NCI-H187 treated with DMSO at 0.1 percent for 48 hours (cell line): Measurements from ENCODE around the gene MED26.
"Not testable (repeated sequence)": the region's sequence is repeated elsewhere in the genome, so short reads cannot be mapped to it uniquely, and the experiment has no call there.

Source experiments
- DNase-seq: peaks from one replicate; lab custom pipeline; 2025; lab: John Stamatoyannopoulos, UW

Gene MED26

DNA sequence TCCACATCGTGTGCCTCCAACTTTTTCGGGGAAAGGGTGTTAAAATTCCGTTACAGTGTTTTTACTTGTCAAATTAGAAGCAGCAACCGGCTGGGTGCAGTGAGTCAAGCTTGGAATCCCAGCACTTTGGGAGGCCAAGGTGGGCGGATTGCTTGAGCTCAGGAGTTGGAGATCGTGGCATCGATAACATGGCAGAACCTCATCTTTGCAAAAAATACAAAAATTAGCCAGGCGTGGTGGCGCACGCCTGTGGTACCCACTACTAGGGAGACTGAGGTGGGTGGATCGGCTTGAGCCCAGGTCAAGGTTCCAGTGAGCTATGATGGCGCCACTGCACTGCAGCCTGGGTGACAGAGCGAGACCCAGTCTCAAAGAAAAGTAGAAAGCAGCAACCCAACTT is 54.7 kb downstream of the MED26 start:
- DNase-seq, result no peak

DNA sequence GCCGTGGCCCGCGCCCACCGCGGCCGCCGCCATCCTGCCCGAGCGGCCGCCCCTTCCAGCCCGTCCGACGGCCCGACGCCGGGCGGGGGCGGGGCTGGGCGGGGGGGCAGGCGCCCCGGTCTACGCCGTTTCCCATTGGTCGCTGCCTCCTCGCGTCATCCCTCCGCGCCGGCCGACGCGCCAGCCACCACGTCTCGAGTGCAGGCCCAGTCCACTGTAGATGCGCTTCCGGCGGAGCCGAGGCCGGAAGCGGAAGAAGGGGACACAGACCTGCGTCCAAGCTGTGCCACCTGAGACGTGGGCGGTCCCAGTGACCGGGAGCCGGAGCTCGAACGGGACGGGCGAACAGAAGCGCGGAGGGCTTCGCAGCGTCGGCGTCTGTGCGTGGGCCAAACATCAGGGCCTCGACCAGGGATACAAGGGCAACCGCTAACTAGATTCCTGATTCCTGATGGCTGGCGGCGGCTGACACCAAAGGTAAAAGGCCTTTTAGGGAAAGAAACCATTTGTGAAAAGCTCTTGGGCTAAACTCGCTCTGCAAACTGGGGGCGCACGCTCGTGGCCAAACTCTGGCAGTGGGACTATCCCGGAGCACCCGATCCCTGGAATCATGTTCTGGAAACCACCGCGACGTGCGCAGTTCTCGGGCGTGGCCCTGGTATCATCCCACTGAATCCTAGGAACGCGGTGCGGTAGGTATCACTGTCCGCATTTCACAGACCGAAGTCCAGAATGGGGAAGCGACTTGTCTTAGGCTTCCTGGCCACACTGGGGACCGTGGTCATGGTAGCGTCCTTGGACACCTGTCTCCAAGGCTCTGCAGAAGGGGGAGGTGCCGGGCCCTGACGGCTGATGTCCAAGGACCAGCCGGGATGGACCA is 55.4 kb downstream of the MED26 start, which contains the start of gene SLC35E1:
TSS of gene SLC35E1 (minus strand) at position 84 of the 880 bp plus-strand sequence. CDS start at position 33, 51 bp downstream.
- peak; percentile 4 for DNase-seq

GRCh38 chr19:16571822-16572331 is 56.1 kb downstream of the MED26 start:
- no peak for DNase-seq

DNA sequence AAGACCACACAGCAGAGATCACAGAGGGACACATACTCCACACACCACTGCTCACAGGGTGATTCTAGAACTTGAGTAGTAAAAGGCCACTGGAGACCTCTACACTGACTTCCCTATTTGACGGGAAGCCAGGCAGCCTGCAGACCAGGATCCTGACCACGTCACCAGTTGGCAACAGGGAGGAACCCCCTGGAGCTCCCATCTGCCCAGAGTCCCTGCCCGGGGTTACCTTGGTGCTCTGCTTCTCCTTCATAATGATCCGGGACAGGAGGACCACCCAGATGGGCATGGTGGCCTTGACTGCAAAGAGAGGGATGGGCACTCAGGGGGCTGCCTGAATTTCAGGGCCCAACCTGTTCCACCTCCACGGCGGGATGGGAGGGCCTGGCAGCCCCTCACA is 56.7 kb downstream of the MED26 start:
- no peak for DNase-seq

DNA sequence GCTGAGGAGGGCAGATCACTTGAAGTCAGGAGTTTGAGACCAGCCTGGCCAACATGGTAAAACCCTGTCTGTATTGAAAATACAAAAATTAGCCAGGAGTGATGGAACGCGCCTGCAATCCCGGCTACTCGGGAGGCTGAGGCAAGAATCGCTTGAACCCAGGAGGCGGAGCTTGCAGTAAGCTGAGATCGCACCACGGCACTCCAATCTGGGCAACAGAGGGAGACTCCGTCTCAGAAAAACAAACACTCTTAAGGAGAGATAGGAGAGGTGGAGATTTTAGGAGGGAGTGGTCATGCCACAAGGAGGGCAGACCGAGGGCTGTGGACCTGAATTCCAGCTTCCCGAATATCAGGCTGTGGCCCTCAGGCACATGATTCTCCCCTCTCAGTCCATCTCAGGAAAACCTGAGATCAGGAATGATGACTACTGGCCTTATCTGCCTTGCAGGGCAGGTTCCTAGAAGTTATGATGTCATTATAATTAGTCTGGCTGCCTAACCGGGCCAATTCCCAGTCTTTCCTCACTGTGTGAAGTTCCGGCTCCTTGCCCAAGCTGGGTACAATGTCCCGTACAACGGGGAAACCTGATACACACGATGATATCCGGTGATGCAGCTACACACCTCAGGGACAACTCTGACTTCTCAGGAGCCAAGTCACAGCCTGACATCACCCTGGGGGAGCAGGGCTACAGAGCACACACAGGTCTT is 58.2 kb downstream of the MED26 start:
- DNase-seq, result no peak

DNA sequence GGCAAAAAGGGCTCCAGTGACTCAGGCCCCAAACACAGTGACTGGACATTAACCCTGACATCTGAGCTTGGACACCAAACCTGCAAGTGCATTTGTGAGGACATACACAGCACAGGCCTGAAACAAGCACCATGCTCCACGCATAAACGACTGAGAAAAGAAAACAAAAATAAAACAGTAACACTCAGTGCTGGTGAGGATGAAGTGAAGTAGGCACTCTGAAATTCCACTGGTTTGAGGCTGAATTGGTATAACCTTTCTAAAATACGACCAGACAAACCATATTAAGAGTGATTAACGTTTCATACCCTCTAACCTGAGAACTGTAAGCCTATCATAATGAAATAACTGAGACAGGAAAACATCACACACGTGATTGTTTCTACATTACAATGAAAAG is 61.3 kb downstream of the MED26 start:
- DNase-seq, result no peak

DNA sequence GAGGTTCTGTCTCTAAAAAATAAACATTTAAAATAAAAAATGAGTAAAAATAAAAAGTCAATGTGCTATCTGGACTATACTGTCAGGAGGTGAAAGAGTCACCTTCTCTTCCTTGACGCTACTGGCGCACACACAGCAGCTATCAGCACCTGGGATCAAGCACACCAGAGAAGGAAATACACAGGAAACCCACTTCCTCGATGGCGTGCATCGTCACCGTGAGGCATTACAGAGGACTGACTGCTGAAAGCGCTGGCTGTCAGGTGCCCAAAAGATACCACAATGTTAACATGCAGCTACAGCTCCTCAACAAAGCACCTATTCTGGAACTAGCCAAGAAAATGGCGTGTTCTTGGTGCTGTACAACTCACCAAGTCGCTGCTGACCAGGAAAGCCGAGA is 61.8 kb downstream of the MED26 start:
- DNase-seq, result no peak

DNA sequence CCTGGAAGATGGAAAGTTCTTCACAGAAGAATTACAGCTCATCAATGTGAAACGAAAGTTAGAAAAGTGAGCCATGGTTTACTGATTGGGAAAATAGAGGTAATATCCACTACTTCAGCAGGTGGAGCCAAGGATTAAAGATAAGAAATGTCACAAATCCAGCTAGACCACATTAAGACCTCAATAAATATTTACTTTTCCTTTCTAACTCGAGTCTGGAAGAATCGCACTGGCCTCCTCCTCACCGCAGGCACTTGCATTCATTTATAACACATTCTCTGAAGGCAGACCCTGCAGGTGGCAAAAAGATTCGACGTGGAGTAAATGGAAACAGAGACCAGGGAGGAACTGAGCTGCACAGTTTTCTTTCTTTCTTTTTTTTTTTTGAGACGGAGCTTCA is 63.2 kb downstream of the MED26 start:
- no peak for DNase-seq

DNA sequence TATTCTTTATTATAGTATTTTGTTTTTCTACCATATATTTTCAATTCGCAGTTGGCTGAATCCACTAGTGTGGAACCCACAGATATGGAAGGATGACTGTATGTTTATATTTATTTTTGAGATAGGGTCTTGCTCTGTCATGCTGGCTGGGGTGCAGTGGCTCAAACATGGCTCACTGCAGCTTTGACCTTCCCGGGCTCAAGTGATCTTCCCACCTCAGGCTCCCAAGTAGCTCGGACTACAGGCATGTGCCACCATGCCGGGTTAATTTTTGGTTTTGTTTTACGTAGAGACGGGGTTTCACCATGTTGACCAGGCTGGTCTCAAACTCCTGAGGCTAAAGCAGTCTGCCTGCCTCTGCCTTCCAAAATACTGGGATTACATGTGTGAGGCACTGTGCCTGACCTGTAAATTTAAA is 65.4 kb downstream of the MED26 start:
- no peak for DNase-seq

GRCh38 chr19:16561382-16561781 is 66.6 kb downstream of the MED26 start:
- DNase-seq, result no peak

GRCh38 chr19:16559780-16560276 is 68.2 kb downstream of the MED26 start:
- DNase-seq, result no peak

DNA sequence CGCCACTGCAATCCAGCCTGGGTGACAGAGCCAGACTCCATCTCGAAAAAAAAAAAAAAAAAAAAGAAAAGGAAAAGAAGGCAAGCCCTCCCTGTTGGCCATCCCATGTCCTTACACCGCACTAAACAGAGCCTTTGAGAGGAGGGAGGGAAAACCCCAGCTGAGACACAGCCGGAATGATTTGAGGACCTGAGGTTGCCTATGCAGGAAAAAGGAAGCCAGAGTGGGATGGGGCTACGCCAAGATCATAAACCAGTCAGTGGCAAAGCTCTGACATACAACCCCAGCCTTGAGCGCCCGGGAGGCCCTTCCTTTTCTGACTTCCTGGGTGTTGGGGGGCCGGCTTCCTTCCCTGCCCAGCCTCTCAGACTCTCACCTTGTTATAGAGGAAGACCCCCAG is 73.2 kb downstream of the MED26 start:
- DNase-seq, result no peak

GRCh38 chr19:16551902-16552301 is 76.1 kb downstream of the MED26 start:
- DNase-seq, result not testable (repeated sequence)

- no peak for DNase-seq
Measured at GRCh38 chr19:16548956-16549355, 79.0 kb downstream of the MED26 start.

GRCh38 chr19:16544473-16545231 is 83.4 kb downstream of the MED26 start:
- DNase-seq, result no peak

GRCh38 chr19:16543734-16544133 is 84.3 kb downstream of the MED26 start:
- DNase-seq, result not testable (repeated sequence)

GRCh38 chr19:16542910-16543472 is 85.0 kb downstream of the MED26 start:
- no peak for DNase-seq

- DNase-seq, result peak; percentile 16
Measured at GRCh38 chr19:16542045-16542909, 85.7 kb downstream of the MED26 start, which contains the start of gene CHERP. Gene CHERP, minus strand, starts transcription at chr19:16542437. Its CDS starts 59 bp downstream, at chr19:16542378.

DNA sequence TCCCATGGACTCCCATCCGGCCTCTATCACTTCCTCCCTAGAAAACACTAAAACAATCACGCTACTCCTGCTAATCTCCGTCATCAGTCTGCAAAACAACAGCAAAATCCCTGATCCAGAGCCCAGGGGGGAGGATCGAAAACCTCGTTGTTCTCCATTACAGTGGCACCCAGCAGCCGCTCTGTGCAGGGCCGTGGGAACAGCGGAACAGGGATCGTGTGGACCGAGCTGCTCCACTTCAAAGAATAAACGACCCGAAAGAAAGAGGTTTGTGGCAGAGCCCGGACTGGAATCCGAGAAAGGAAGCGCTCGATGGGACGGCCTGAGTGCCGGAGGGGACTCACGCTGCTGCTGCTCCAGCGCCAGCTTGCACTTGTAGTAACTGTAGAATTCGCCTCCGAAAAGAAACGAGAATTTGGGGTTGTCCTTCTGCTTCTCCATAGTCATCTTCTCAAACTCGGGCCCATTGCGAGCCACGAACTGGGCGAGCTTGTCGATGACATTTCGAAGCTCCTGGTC is 86.4 kb downstream of the MED26 start:
- no peak for DNase-seq

DNA sequence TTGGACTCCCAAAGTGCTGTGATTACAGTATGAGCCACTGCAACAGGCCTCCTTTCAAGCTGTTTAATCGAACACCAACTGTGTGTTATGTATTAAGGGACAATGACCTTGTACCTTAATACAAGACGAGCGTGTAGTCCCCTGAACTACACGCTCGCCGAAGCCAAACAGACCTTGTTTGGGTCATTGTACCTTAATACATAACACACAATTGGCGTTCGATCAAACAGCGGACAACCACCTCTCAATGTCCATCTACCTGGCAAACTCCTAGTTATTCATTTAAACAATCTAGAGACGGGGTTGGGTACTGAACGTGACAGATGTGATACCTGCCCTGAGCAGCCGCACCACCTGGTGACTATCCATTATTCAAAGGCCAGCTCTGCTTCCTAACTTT is 87.1 kb downstream of the MED26 start:
- DNase-seq, result no peak
